Astrocyte (in vitro differentiated cells and primary cell): ENCODE measurements around the gene BMP6.

Experiments used
- CTCF ChIP-seq: IDR thresholded peaks from 2 replicates; pipeline ENCODE4 v1.5.1; 2011; ENCODE audit warnings: low read depth, mild to moderate bottlenecking, inconsistent platforms, low read length, moderate library complexity; ENCODE audit not compliant: insufficient read depth
- EZH2 ChIP-seq: IDR thresholded peaks from 2 replicates; pipeline ENCODE4 v1.6.1; 2012; ENCODE audit warnings: mild to moderate bottlenecking, low read length, inconsistent platforms; ENCODE audit not compliant: insufficient read depth

- no peak for TF ChIP-seq EZH2
- TF ChIP-seq CTCF, result no peak
Observed at GRCh38 chr6:7802662-7803061, 76.8 kb downstream of the BMP6 start.
